Nephron progenitor cell (in vitro differentiated cells): Measurements from ENCODE around the gene PAPOLB.

Experiments used
- DNase-seq: peaks from one replicate; pipeline ENCODE4 v3.0.0; 2021
- H3K27ac Mint-ChIP-seq: 2 replicates; pipeline ENCODE4 v1.8.0; 2021; ENCODE audit warnings: mild to moderate bottlenecking, moderate library complexity, mixed read lengths
- H3K27me3 Mint-ChIP-seq: 2 replicates; pipeline ENCODE4 v1.8.0; 2021; ENCODE audit warnings: mild to moderate bottlenecking, low read depth, mixed read lengths; ENCODE audit not compliant: poor library complexity
- H3K36me3 Mint-ChIP-seq: 2 replicates; pipeline ENCODE4 v1.8.0; 2021; ENCODE audit warnings: low read depth, mixed read lengths
- H3K4me1 Mint-ChIP-seq: 2 replicates; pipeline ENCODE4 v1.8.0; 2021; ENCODE audit warnings: mixed read lengths
- H3K4me3 Mint-ChIP-seq: 2 replicates; pipeline ENCODE4 v1.8.0; 2021; ENCODE audit warnings: mild to moderate bottlenecking, moderate library complexity, mixed read lengths
- H3K9me3 Mint-ChIP-seq: 2 replicates; pipeline ENCODE4 v1.8.0; 2021; ENCODE audit warnings: mild to moderate bottlenecking, moderate library complexity, mixed read lengths
- TF ChIP-seq, protein P1 (sequence below): fragments of 200-600 bp; sonication (generic); IDR thresholded peaks from 2 replicates; pipeline ENCODE4 v1.5.0; 2021; ENCODE audit warnings: antibody characterized with exemption

Gene PAPOLB

DNA sequence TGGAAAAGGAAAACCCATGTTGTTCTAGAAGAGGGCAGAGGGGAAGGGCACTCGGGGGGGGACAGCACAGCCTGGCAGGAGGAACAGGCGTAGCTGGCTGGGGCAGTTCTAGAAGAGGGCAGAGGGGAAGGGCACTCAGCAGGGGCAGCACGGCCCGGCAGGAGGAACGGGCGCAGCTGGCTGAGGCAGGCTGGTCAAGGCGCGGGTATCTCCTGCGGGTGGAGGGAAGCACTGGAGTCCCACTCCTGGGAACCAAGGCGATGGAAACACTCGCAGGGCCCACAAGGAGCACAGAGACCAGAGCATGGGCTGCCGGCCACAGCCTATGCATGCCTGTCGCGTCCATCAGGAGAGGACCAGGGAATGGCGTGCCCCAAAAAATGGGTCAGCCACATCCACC is 36.7 kb downstream of the PAPOLB start:
- TF ChIP-seq, protein P1, sequence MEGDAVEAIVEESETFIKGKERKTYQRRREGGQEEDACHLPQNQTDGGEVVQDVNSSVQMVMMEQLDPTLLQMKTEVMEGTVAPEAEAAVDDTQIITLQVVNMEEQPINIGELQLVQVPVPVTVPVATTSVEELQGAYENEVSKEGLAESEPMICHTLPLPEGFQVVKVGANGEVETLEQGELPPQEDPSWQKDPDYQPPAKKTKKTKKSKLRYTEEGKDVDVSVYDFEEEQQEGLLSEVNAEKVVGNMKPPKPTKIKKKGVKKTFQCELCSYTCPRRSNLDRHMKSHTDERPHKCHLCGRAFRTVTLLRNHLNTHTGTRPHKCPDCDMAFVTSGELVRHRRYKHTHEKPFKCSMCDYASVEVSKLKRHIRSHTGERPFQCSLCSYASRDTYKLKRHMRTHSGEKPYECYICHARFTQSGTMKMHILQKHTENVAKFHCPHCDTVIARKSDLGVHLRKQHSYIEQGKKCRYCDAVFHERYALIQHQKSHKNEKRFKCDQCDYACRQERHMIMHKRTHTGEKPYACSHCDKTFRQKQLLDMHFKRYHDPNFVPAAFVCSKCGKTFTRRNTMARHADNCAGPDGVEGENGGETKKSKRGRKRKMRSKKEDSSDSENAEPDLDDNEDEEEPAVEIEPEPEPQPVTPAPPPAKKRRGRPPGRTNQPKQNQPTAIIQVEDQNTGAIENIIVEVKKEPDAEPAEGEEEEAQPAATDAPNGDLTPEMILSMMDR, result no peak
- peaks cover 8% of the 10 kb centered on the region for H3K4me1 Mint-ChIP-seq
- H3K27me3 Mint-ChIP-seq, result no peaks in the 10 kb centered on the region
- peaks cover 22% of the 10 kb centered on the region for H3K36me3 Mint-ChIP-seq
- peak overlapping the region; percentile 31 for H3K27ac Mint-ChIP-seq
- no peaks in the 10 kb centered on the region for H3K9me3 Mint-ChIP-seq
- no peak overlapping the region for H3K4me3 Mint-ChIP-seq
- DNase-seq, result no peak

DNA sequence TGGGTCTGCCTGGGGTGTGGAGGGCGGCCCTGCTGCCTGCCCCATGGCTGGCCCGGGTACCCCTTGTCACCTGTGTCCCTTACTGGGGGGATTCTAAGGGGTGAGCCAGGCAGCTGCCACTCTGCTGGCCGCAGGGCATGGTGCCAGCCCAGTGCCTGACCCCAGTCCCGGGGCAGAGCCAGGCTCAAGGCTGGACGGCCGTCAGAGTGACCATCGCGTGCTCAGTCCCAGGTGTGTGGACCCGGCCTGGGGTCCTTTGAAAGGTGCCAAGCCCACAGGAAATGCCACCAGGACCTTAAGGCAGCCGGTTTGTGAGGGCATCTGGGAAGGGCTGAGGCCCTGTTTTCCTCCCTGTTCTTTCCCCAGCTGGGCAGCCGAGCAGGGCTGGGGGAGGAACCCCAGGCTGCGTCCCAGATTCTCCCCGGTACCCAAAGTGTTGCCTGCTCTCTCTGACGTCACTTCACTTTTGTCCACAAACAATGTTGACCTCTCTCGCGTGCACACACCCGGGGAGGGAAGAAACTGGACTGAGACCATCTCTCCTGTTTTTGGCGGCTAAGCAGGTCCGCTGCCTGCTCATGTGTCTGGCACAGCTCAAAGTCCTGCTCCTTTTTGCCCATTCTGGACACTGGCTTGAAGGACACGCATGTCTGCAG is 37.6 kb downstream of the PAPOLB start:
- TF ChIP-seq, protein P1, result no peak
- Mint-ChIP-seq H3K27ac (peak overlapping the region; percentile 39), H3K9me3 (no peaks in the 10 kb centered on the region), H3K4me3 (no peak overlapping the region), H3K27me3 (no peaks in the 10 kb centered on the region), H3K4me1 (peaks cover 13% of the 10 kb centered on the region), H3K36me3 (peaks cover 15% of the 10 kb centered on the region)
- no peak for DNase-seq

- no peak overlapping the region for H3K27ac Mint-ChIP-seq
- H3K4me3 Mint-ChIP-seq, result no peak overlapping the region
- peaks cover 14% of the 10 kb centered on the region for H3K36me3 Mint-ChIP-seq
- DNase-seq, result no peak
- H3K27me3 Mint-ChIP-seq, result no peaks in the 10 kb centered on the region
- no peaks in the 10 kb centered on the region for H3K9me3 Mint-ChIP-seq
- TF ChIP-seq, protein P1, result no peak
- peaks cover 14% of the 10 kb centered on the region for H3K4me1 Mint-ChIP-seq
Measured at GRCh38 chr7:4823441-4824119, 38.2 kb downstream of the PAPOLB start.

DNA sequence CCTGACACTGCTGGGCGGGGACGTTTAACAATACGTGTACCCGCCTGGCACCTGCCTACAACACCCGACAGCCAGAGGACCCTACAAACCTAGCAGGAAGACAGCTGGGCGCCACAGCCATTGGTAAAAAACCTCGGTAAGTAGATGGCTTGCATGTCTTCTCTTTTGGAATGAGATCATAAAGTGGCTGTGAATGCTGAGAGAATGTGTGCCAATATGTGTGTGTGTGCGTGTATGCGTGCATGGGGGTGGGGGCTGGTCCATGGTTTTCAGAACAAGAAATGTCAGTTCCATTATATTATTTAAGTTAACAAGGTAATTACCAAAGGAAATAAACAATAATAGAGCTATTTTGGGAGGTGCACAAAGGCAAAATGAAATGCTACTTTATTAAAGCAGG is 39.2 kb downstream of the PAPOLB start:
- peaks cover 9% of the 10 kb centered on the region for H3K36me3 Mint-ChIP-seq

DNA sequence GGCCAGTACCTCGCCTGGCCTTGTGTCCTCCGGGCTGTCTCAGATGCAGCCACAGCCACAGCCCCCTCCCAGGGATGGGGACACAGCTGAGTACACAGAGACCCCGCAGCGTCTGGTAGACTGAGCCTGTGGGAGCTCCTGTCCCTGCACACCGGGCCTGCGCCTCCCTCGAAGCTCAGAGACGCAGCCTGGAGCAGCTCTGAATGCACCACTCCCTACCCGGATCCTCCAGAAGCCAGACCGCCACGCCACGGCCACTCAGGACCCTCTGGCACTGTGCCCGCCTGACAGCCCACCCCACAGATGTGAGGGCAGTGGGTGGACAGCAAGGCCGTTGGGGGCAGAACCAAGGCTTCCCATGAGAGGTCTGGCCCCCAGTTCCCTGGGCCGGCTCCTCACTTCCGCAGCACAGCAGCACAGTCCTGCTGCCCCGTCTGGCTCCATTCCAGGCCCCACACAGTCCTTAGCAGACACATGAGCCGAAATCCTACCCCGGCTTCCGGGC is 40.8 kb downstream of the PAPOLB start:
- Mint-ChIP-seq H3K4me1 (peaks cover 24% of the 10 kb centered on the region), H3K27me3 (no peaks in the 10 kb centered on the region), H3K9me3 (no peaks in the 10 kb centered on the region), H3K27ac (peak overlapping the region; percentile 54), H3K36me3 (peaks cover 4% of the 10 kb centered on the region), H3K4me3 (no peak overlapping the region)
- DNase-seq, result no peak
- TF ChIP-seq, protein P1, result no peak

More for the DNA sequence above, 39.2 kb downstream of the PAPOLB start:
- Mint-ChIP-seq H3K4me3 (no peak overlapping the region), H3K27me3 (no peaks in the 10 kb centered on the region), H3K9me3 (no peaks in the 10 kb centered on the region), H3K27ac (no peak overlapping the region), H3K4me1 (peaks cover 15% of the 10 kb centered on the region)
- TF ChIP-seq, protein P1, result no peak
- DNase-seq, result no peak
